Measurements from ENCODE around the gene LAMB1.
"Not testable (repeated sequence)": the region's sequence is repeated elsewhere in the genome, so short reads cannot be mapped to it uniquely, and the experiment has no call there.

The LAMB1 gene

GRCh38 chr7:107945332-107945731, 57.6 kb downstream of the LAMB1 start:
- no peak for DNase-seq (ENCODE audit: low read depth)

GRCh38 chr7:107944411-107945169, 58.4 kb downstream of the LAMB1 start:
- no peak for DNase-seq (ENCODE audit: low read depth)

GRCh38 chr7:107943018-107943417, 59.9 kb downstream of the LAMB1 start:
- DNase-seq (ENCODE audit: low read depth) = no peak

GRCh38 chr7:107940951-107941350, 62.0 kb downstream of the LAMB1 start:
- no peak for DNase-seq (ENCODE audit: low read depth)

GRCh38 chr7:107939573-107940489, 63.1 kb downstream of the LAMB1 start:
- no peak for DNase-seq (ENCODE audit: low read depth)

- no peak for DNase-seq (ENCODE audit: low read depth)
Observed at GRCh38 chr7:107938456-107939250, 64.3 kb downstream of the LAMB1 start.

GRCh38 chr7:107937531-107937930, 65.4 kb downstream of the LAMB1 start:
- no peak for DNase-seq (ENCODE audit: low read depth)

GRCh38 chr7:107936312-107936711, 66.6 kb downstream of the LAMB1 start:
- no peak for DNase-seq (ENCODE audit: low read depth)

GRCh38 chr7:107934991-107935770, 67.8 kb downstream of the LAMB1 start:
- no peak for DNase-seq (ENCODE audit: low read depth)

GRCh38 chr7:107933386-107934013, 69.5 kb downstream of the LAMB1 start:
- no peak for DNase-seq (ENCODE audit: low read depth)

GRCh38 chr7:107932805-107933204, 70.2 kb downstream of the LAMB1 start:
- DNase-seq (ENCODE audit: low read depth) = no peak

GRCh38 chr7:107931740-107932515, 71.0 kb downstream of the LAMB1 start:
- no peak for DNase-seq (ENCODE audit: low read depth)

- no peak for DNase-seq (ENCODE audit: low read depth)
Observed at GRCh38 chr7:107926481-107926880, 76.5 kb downstream of the LAMB1 start.

GRCh38 chr7:107924841-107925504, 78.0 kb downstream of the LAMB1 start:
- no peak for DNase-seq (ENCODE audit: low read depth)

GRCh38 chr7:107922886-107923285, 80.1 kb downstream of the LAMB1 start:
- DNase-seq (ENCODE audit: low read depth) = no peak

GRCh38 chr7:107921826-107922225, 81.1 kb downstream of the LAMB1 start:
- not testable (repeated sequence) for DNase-seq (ENCODE audit: low read depth)

GRCh38 chr7:107920048-107920772, 82.8 kb downstream of the LAMB1 start:
- DNase-seq (ENCODE audit: low read depth) = no peak

- DNase-seq (ENCODE audit: low read depth) = no peak
Observed at GRCh38 chr7:107918948-107919347, 84.0 kb downstream of the LAMB1 start.
